HepG2 (cell line): ENCODE measurements around the gene CREM. TPM values are rescaled to one million over a fixed set of nuclear protein-coding genes. Genes with fewer than 3 reads are reported as not detected.

ENCODE experiments used
- BCL6 ChIP-seq: IDR thresholded peaks from 2 replicates; pipeline ENCODE4 v1.6.1; 2016; ENCODE audit warnings: missing genetic modification reagents, missing compliant biosample characterization
- E2F2 ChIP-seq: sonication (generic); formaldehyde crosslinking; IDR thresholded peaks from 2 replicates; pipeline ENCODE4 v1.4.0; 2020; ENCODE audit warnings: missing genetic modification reagents, borderline replicate concordance
- HNRNPK ChIP-seq: fragments of 200-400 bp; formaldehyde crosslinking; IDR thresholded peaks from 2 replicates; pipeline ENCODE4 v1.6.1; 2018; ENCODE audit warnings: low read length, low read depth, moderate library complexity, mild to moderate bottlenecking; ENCODE audit not compliant: poor library complexity, severe bottlenecking
- HOXA5 ChIP-seq: sonication (generic); formaldehyde crosslinking; IDR thresholded peaks from 2 replicates; pipeline ENCODE4 v1.4.0; 2020; ENCODE audit warnings: missing genetic modification reagents
- KLF15 ChIP-seq: sonication (generic); formaldehyde crosslinking; IDR thresholded peaks from 2 replicates; pipeline ENCODE4 v1.8.1; 2023; ENCODE audit warnings: borderline replicate concordance, mild to moderate bottlenecking, inconsistent platforms, missing genetic modification reagents, mixed read lengths
- KMT2B ChIP-seq: IDR thresholded peaks from 2 replicates; pipeline ENCODE4 v1.6.1; 2016; ENCODE audit warnings: missing genetic modification reagents, missing compliant biosample characterization
- NCOA2 ChIP-seq: sonication (generic); formaldehyde crosslinking; IDR thresholded peaks from 2 replicates; pipeline ENCODE4 v1.8.0; 2022; ENCODE audit warnings: inconsistent platforms
- NCOA5 ChIP-seq: sonication (generic); formaldehyde crosslinking; IDR thresholded peaks from 2 replicates; pipeline ENCODE4 v1.4.0; 2020; ENCODE audit warnings: missing genetic modification reagents
- NFYB ChIP-seq: sonication (generic); formaldehyde crosslinking; IDR thresholded peaks from 2 replicates; pipeline ENCODE4 v1.4.0; 2020; ENCODE audit warnings: missing genetic modification reagents
- NR0B2 ChIP-seq: sonication (generic); formaldehyde crosslinking; IDR thresholded peaks from 2 replicates; pipeline ENCODE4 v1.4.0; 2020; ENCODE audit warnings: mild to moderate bottlenecking, missing genetic modification reagents
- POLR2A ChIP-seq, 2 experiments: IDR thresholded peaks; 2 replicates each; pipeline ENCODE4 v1.6.1; 2011; ENCODE audit warnings: low read depth in 2 of 2, low read length in 2 of 2, mild to moderate bottlenecking in 1 of 2, moderate library complexity in 1 of 2; ENCODE audit not compliant: insufficient read depth in 1 of 2
- POLR2G ChIP-seq: fragments of 200-400 bp; formaldehyde crosslinking; IDR thresholded peaks from 2 replicates; pipeline ENCODE4 v1.6.1; 2018; ENCODE audit warnings: mild to moderate bottlenecking, low read depth, low read length, moderate library complexity
- SOX13 ChIP-seq, 3 experiments: fragments of 450-650 bp in 1 of 3; sonication (generic) in 1 of 3; formaldehyde crosslinking in 1 of 3; IDR thresholded peaks in 2 of 3; conservative IDR thresholded peaks in 1 of 3; 2 replicates each; pipeline versions ENCODE4 v1.5.0 to v1.6.1; 2016 to 2020; ENCODE audit warnings: antibody characterized with exemption in 1 of 3, mild to moderate bottlenecking in 1 of 3, missing compliant biosample characterization in 1 of 3, missing genetic modification reagents in 1 of 3, moderate library complexity in 1 of 3
- YEATS4 ChIP-seq: sonication (generic); formaldehyde crosslinking; IDR thresholded peaks from 2 replicates; pipeline ENCODE4 v1.4.0; 2020; ENCODE audit warnings: missing genetic modification reagents, borderline replicate concordance
- ZKSCAN5 ChIP-seq: sonication (generic); formaldehyde crosslinking; IDR thresholded peaks from 2 replicates; pipeline ENCODE4 v1.5.1; 2020; ENCODE audit warnings: mild to moderate bottlenecking, missing genetic modification reagents
- ZNF263 ChIP-seq: sonication (generic); formaldehyde crosslinking; IDR thresholded peaks from 2 replicates; pipeline ENCODE4 v1.4.0; 2020; ENCODE audit warnings: missing genetic modification reagents
- ZNF562 ChIP-seq: sonication (generic); formaldehyde crosslinking; IDR thresholded peaks from 2 replicates; pipeline ENCODE4 v1.8.0; 2022; ENCODE audit warnings: missing genetic modification reagents, borderline replicate concordance
- ZNF703 ChIP-seq: sonication (generic); formaldehyde crosslinking; IDR thresholded peaks from 2 replicates; pipeline ENCODE4 v1.5.1; 2020; ENCODE audit warnings: missing genetic modification reagents, mild to moderate bottlenecking, moderate library complexity, borderline replicate concordance
- ZNF704 ChIP-seq: sonication (generic); formaldehyde crosslinking; IDR thresholded peaks from 2 replicates; pipeline ENCODE4 v1.8.1; 2023; ENCODE audit warnings: mild to moderate bottlenecking, inconsistent platforms, moderate library complexity, missing genetic modification reagents, borderline replicate concordance
- polyA plus RNA-seq, 8 experiments: library from polyadenylated mRNA; depleted of rRNA in 3 of 8; stranded (reverse) in 7 of 8; unstranded in 1 of 8; fragments of >200 nt; fragmentation: Illumina TruSeq in 4 of 8; extraction: Trizol in 4 of 8; gene quantifications; 2 replicates each; pipeline versions ENCODE4 v1.2.1 to v1.2.3, GENCODE V29; 2011 to 2016; ENCODE audit warnings: low read depth in 4 of 8, missing spikeins in 1 of 8, mixed read lengths in 1 of 8; ENCODE audit not compliant: insufficient read depth in 1 of 8
- total RNA-seq, 5 experiments: library from RNA; depleted of rRNA; stranded (reverse); fragments of >200 nt; fragmentation: Illumina TruSeq; extraction: Trizol; gene quantifications; 2 replicates each; pipeline ENCODE4 v1.2.3, GENCODE V29; 2016; ENCODE audit warnings: low read depth in 1 of 5
- TF ChIP-seq, protein P1 (sequence below): sonication (generic); formaldehyde crosslinking; IDR thresholded peaks from 2 replicates; pipeline ENCODE4 v1.5.1; 2020; ENCODE audit warnings: missing genetic modification reagents, mild to moderate bottlenecking, borderline replicate concordance
- TF ChIP-seq, protein P2 (sequence below): sonication (generic); formaldehyde crosslinking; IDR thresholded peaks from 2 replicates; pipeline ENCODE4 v1.4.0; 2020; ENCODE audit warnings: missing genetic modification reagents

CREM gene
- total and polyA plus RNA-seq, 2 of the 13 experiments (the other 11 are each of a cell fraction or from before 2014, with no cell fraction given) = 21.3 to 25.4 TPM

GRCh38 chr10:35126530-35127288 is at the start of gene CREM (continued):
- TF ChIP-seq HNRNPK = peak; percentile 84
- TF ChIP-seq SOX13 (IDR thresholded peaks at IDR 0.05) = no peak; the same call in 1 of the 2 replicates
- peak in 1 of 2 experiments; percentile 34; a peak in 1 of 4 replicates for TF ChIP-seq SOX13 (CRISPR knock-in tag; conservative IDR thresholded peaks at IDR 0.05 in 1 of 2, IDR thresholded peaks at IDR 0.05 in 1 of 2)
- no peak for TF ChIP-seq E2F2 (CRISPR knock-in tag)
- peak; percentile 75 to 88 for TF ChIP-seq POLR2A (IDR thresholded peaks at IDR 0.05; ENCODE audit: insufficient read depth in 1 of 2, low read depth in 2 of 2, low read length in 2 of 2)
- TF ChIP-seq NCOA2 (CRISPR knock-in tag) = peak; percentile 37; the same call in 1 of the 2 replicates
- TF ChIP-seq, protein P1, sequence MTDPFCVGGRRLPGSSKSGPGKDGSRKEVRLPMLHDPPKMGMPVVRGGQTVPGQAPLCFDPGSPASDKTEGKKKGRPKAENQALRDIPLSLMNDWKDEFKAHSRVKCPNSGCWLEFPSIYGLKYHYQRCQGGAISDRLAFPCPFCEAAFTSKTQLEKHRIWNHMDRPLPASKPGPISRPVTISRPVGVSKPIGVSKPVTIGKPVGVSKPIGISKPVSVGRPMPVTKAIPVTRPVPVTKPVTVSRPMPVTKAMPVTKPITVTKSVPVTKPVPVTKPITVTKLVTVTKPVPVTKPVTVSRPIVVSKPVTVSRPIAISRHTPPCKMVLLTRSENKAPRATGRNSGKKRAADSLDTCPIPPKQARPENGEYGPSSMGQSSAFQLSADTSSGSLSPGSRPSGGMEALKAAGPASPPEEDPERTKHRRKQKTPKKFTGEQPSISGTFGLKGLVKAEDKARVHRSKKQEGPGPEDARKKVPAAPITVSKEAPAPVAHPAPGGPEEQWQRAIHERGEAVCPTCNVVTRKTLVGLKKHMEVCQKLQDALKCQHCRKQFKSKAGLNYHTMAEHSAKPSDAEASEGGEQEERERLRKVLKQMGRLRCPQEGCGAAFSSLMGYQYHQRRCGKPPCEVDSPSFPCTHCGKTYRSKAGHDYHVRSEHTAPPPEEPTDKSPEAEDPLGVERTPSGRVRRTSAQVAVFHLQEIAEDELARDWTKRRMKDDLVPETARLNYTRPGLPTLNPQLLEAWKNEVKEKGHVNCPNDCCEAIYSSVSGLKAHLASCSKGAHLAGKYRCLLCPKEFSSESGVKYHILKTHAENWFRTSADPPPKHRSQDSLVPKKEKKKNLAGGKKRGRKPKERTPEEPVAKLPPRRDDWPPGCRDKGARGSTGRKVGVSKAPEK (CRISPR knock-in tag) = no peak
- TF ChIP-seq BCL6 (CRISPR knock-in tag) = peak; percentile 53; the same call in 1 of the 2 replicates
- peak; percentile 59; the same call in 1 of the 2 replicates for TF ChIP-seq KMT2B (CRISPR knock-in tag)
- peak; percentile 73; the same call in 1 of the 2 replicates for TF ChIP-seq NR0B2 (CRISPR knock-in tag)
- 0 out of 2 replicates have a peak, but pooled peaks have one; percentile 36 for TF ChIP-seq ZNF703 (CRISPR knock-in tag)
- TF ChIP-seq ZKSCAN5 (CRISPR knock-in tag) = no peak
- TF ChIP-seq YEATS4 (CRISPR knock-in tag) = peak; percentile 67
- TF ChIP-seq NFYB (CRISPR knock-in tag) = peak; percentile 21; the same call in 1 of the 2 replicates
- no peak; the same call in 1 of the 2 replicates for TF ChIP-seq ZNF704 (CRISPR knock-in tag)
- TF ChIP-seq NCOA5 = no peak
- no peak; the same call in 1 of the 2 replicates for TF ChIP-seq ZNF263
- 0 out of 2 replicates have a peak, but pooled peaks have one; percentile 53 for TF ChIP-seq KLF15 (CRISPR knock-in tag)
- TF ChIP-seq ZNF562 (CRISPR knock-in tag) = no peak
- TF ChIP-seq, protein P2, sequence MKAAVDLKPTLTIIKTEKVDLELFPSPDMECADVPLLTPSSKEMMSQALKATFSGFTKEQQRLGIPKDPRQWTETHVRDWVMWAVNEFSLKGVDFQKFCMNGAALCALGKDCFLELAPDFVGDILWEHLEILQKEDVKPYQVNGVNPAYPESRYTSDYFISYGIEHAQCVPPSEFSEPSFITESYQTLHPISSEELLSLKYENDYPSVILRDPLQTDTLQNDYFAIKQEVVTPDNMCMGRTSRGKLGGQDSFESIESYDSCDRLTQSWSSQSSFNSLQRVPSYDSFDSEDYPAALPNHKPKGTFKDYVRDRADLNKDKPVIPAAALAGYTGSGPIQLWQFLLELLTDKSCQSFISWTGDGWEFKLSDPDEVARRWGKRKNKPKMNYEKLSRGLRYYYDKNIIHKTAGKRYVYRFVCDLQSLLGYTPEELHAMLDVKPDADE (CRISPR knock-in tag) = 0 out of 2 replicates have a peak, but pooled peaks have one; percentile 63
- TF ChIP-seq HOXA5 (CRISPR knock-in tag) = 0 out of 2 replicates have a peak, but pooled peaks have one; percentile 70
- TF ChIP-seq POLR2G = peak; percentile 90
